ENCODE results near the gene DPP10. TPM values are rescaled to one million over a fixed set of nuclear protein-coding genes. Genes with fewer than 3 reads are reported as not detected.

Gene DPP10
- total RNA-seq, 4 donors from 2014 or later = 1.9 to 8.3 (median 2.9) TPM

- H3K27me3 ChIP-seq = peaks cover 0 to 10% of the 10 kb centered on the region in 2 donors
- peaks cover 0 to 9% (median 0%) of the 10 kb centered on the region in 4 donors for H3K4me1 ChIP-seq
- no peaks in the 10 kb centered on the region for H3K9me3 ChIP-seq
- no peaks in the 10 kb centered on the region for H3K36me3 ChIP-seq
- TF ChIP-seq CTCF (IDR thresholded peaks at IDR 0.05) (no peak), POLR2A (IDR thresholded peaks at IDR 0.05) (no peak)
- H3K4me3 ChIP-seq = peak overlapping the region in 3 of 4 donors; percentile 20 to 65 (median 63)
- peak in 2 of 3 donors; percentile 55 to 70 for DNase-seq
- H3K27ac ChIP-seq = peak overlapping the region in 1 of 4 donors; percentile 32
Measured at GRCh38 chr2:115161081-115161770, 718.8 kb downstream of the DPP10 start.

- Histone ChIP-seq H3K36me3 (no peaks in the 10 kb centered on the region), H3K27ac (peak overlapping the region in 1 of 4 donors; percentile 32), H3K27me3 (peaks cover 0 to 10% of the 10 kb centered on the region in 2 donors), H3K9me3 (no peaks in the 10 kb centered on the region), H3K4me1 (peaks cover 0 to 9% (median 0%) of the 10 kb centered on the region in 4 donors), H3K4me3 (peak overlapping the region in 3 of 4 donors; percentile 20 to 65 (median 63))
- TF ChIP-seq CTCF (IDR thresholded peaks at IDR 0.05) (no peak), POLR2A (IDR thresholded peaks at IDR 0.05) (no peak)
- DNase-seq = peak in 2 of 3 donors; percentile 51 to 72
Measured at GRCh38 chr2:115161771-115162493, 719.5 kb downstream of the DPP10 start.

DNA sequence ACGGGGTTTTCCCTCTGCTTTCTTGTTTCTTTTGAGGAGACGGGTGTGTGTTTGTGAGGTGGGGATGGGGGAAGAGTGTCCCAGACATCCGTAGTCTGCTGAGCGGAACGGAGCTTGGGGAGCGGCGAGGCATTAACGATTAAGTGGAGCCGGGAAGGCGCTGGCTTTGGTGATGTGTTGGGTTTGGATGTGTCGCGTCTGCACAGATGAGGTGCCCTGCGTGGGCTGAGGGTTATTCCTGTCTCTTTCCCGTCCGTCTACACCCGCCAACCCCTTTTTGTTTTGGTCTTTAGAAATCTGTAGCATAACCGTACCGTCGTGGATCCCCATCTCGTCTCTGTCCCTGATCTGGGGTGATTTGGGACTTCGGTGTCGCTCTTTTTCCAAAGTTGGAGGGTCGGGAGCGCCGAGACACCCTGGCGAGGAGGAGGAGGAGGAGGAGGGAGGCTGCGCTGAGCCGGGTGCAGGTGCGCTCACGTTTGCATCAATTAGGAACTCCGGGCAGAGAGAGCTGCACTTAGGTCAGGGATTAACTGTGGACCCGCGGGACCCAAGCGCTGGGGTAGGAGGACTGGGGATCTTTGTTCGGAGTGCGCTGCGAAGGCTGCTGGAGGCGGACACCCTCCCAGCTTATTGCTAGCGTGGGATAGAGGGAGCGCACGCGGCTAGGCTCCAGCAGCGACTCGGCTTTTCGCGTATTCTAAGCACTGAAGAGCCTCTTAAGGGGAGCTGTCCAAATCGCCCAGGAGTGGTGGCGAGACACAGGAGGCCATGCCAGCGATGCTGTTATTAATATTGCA lies 720.3 kb downstream of the DPP10 start:
- Histone ChIP-seq H3K36me3 (no peaks in the 10 kb centered on the region), H3K27ac (no peak overlapping the region), H3K4me3 (peak overlapping the region in 2 of 4 donors; percentile 63 to 65), H3K9me3 (no peaks in the 10 kb centered on the region), H3K4me1 (peaks cover 0 to 9% (median 0%) of the 10 kb centered on the region in 4 donors), H3K27me3 (peaks cover 0 to 10% of the 10 kb centered on the region in 2 donors)
- TF ChIP-seq POLR2A (IDR thresholded peaks at IDR 0.05) = no peak
- TF ChIP-seq CTCF (IDR thresholded peaks at IDR 0.05) = no peak
- DNase-seq = no peak

DNA sequence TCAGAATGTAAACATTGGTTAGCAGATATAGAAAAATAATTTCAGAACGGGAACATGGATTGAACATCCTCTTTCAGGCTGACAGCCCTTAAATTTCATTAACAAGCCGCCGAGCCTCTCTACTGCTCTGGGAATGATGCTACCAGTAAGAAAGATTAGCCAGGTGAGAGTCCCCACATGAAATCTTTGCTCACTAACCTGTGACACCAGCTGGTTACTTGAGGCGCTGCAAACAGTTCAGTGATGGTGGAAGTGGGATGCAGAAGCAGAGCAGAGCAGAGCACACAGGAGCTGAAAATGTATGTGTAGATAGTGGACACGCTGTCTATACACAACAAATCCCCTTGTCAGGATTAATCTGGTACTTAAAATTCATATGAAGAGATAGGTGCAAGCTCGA lies 721.1 kb downstream of the DPP10 start:
- no peak for TF ChIP-seq CTCF (IDR thresholded peaks at IDR 0.05)
- no peak for TF ChIP-seq POLR2A (IDR thresholded peaks at IDR 0.05)
- Histone ChIP-seq H3K27ac (no peak overlapping the region), H3K9me3 (no peaks in the 10 kb centered on the region), H3K36me3 (no peaks in the 10 kb centered on the region), H3K27me3 (peaks cover 0 to 10% of the 10 kb centered on the region in 2 donors), H3K4me1 (peaks cover 0 to 9% (median 0%) of the 10 kb centered on the region in 4 donors), H3K4me3 (no peak overlapping the region)
- DNase-seq = no peak

DNA sequence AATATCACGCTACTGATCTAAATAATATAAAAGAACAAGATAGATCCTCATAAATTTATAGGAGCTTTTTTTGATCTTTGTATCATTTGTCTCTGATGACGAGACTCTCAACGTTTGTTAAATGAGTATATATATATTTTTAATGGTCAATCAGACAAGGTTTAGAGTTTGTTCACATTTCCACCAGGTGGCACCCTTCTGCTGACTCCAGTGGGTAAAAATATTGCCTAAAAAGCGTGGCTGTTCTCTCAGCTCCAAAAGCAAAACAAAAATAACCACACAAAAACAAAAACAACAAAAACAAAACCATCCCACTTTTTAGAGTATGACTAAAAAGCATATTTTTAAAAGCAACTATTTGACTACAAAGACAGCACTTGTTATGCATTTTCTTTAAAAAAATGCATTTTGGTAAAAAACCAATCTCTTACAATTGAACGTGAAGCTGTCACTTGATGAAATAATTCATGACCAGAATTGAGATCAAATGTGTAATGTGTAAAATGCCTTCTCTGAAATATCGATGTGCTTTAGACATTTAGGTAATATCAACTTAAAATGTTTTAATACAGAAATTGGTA lies 723.2 kb downstream of the DPP10 start:
- no peak overlapping the region for H3K27ac ChIP-seq
- peaks cover 0 to 10% of the 10 kb centered on the region in 2 donors for H3K27me3 ChIP-seq
- TF ChIP-seq POLR2A (IDR thresholded peaks at IDR 0.05) = no peak
- peak in 3 of 6 experiments; percentile 35 to 54 (median 39) for TF ChIP-seq CTCF (IDR thresholded peaks at IDR 0.05)
- no peak for DNase-seq
- no peaks in the 10 kb centered on the region for H3K9me3 ChIP-seq
- no peaks in the 10 kb centered on the region for H3K36me3 ChIP-seq
- H3K4me3 ChIP-seq = no peak overlapping the region
- peaks cover 0 to 9% (median 0%) of the 10 kb centered on the region in 4 donors for H3K4me1 ChIP-seq
